ENCODE measurements around the gene KRT73.

DNA sequence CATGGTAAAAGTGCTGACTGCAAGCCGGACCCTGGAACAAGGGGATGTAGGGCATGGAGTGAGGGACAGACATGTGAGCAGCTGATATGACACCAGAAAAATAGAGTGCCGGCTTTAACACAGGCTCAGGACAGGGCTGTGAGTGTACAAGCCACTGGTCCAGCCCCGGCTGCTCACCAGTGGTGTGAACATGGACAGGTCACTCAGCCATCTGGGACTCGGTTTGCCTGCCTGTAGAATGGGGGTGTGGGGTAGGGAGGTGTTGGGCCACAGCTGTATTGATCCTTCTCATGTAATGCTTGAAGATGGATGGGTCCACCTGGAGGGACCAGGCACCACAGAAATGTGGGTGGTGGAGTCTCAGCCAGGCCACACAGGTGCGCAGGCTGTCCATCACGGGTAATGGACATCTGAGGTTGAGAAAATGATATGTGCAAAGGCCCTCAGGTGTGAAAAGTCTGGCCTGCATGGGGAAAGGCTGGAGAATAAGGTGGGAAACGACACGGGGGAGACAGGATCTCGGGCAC, 34.1 kb downstream of the KRT73 start:
- TF ChIP-seq, protein P1, sequence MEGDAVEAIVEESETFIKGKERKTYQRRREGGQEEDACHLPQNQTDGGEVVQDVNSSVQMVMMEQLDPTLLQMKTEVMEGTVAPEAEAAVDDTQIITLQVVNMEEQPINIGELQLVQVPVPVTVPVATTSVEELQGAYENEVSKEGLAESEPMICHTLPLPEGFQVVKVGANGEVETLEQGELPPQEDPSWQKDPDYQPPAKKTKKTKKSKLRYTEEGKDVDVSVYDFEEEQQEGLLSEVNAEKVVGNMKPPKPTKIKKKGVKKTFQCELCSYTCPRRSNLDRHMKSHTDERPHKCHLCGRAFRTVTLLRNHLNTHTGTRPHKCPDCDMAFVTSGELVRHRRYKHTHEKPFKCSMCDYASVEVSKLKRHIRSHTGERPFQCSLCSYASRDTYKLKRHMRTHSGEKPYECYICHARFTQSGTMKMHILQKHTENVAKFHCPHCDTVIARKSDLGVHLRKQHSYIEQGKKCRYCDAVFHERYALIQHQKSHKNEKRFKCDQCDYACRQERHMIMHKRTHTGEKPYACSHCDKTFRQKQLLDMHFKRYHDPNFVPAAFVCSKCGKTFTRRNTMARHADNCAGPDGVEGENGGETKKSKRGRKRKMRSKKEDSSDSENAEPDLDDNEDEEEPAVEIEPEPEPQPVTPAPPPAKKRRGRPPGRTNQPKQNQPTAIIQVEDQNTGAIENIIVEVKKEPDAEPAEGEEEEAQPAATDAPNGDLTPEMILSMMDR (IDR thresholded peaks at IDR 0.05), result no peak
- TF ChIP-seq POLR2A (IDR thresholded peaks at IDR 0.05), result no peak

All from right lobe of liver (tissue), 4 donors.